HepG2 (cell line): ENCODE data around the gene RGS19. TPM values are rescaled to one million over a fixed set of nuclear protein-coding genes. Genes with fewer than 3 reads are reported as not detected.

Experiments
- KDM6A ChIP-seq: IDR thresholded peaks from 2 replicates; pipeline ENCODE4 v1.6.1; 2016; ENCODE audit warnings: low read depth
- NRL ChIP-seq: sonication (generic); formaldehyde crosslinking; IDR thresholded peaks from 2 replicates; pipeline ENCODE4 v1.5.0; 2020; ENCODE audit warnings: missing genetic modification reagents, mild to moderate bottlenecking, moderate library complexity, borderline replicate concordance
- PITX1 ChIP-seq: sonication (generic); formaldehyde crosslinking; IDR thresholded peaks from 2 replicates; pipeline ENCODE4 v1.5.1; 2020; ENCODE audit warnings: mild to moderate bottlenecking, missing genetic modification reagents
- TEAD2 ChIP-seq: sonication (generic); formaldehyde crosslinking; IDR thresholded peaks from 2 replicates; pipeline ENCODE4 v1.9.0; 2021; ENCODE audit warnings: missing genetic modification reagents
- TOE1 ChIP-seq: sonication (generic); formaldehyde crosslinking; IDR thresholded peaks from 2 replicates; pipeline ENCODE4 v1.4.0; 2020; ENCODE audit warnings: mild to moderate bottlenecking, missing genetic modification reagents
- TOPORS ChIP-seq: sonication (generic); formaldehyde crosslinking; IDR thresholded peaks from 2 replicates; pipeline ENCODE4 v1.8.0; 2023; ENCODE audit warnings: mild to moderate bottlenecking, missing genetic modification reagents
- ZBTB7A ChIP-seq: sonication (generic); formaldehyde crosslinking; IDR thresholded peaks from 2 replicates; pipeline ENCODE4 v1.8.0; 2022; ENCODE audit warnings: mild to moderate bottlenecking, missing genetic modification reagents
- ZNF326 ChIP-seq: sonication (generic); formaldehyde crosslinking; IDR thresholded peaks from 2 replicates; pipeline ENCODE4 v1.4.0; 2020; ENCODE audit warnings: missing genetic modification reagents, borderline replicate concordance
- ZNF343 ChIP-seq: sonication (generic); formaldehyde crosslinking; IDR thresholded peaks from 2 replicates; pipeline ENCODE4 v1.4.0; 2020; ENCODE audit warnings: mild to moderate bottlenecking, missing genetic modification reagents
- ZNF446 ChIP-seq: sonication (generic); formaldehyde crosslinking; IDR thresholded peaks from 2 replicates; pipeline ENCODE4 v1.5.0; 2020; ENCODE audit warnings: mild to moderate bottlenecking, missing genetic modification reagents
- ZNF577 ChIP-seq: sonication (generic); formaldehyde crosslinking; IDR thresholded peaks from 2 replicates; pipeline ENCODE4 v1.4.0; 2020; ENCODE audit warnings: mild to moderate bottlenecking, low read depth, missing genetic modification reagents, borderline replicate concordance
- ZNF75D ChIP-seq: sonication (generic); formaldehyde crosslinking; IDR thresholded peaks from 2 replicates; pipeline ENCODE4 v1.8.1; 2023; ENCODE audit warnings: missing genetic modification reagents, mild to moderate bottlenecking, borderline replicate concordance
- ZNF891 ChIP-seq: sonication (generic); formaldehyde crosslinking; IDR thresholded peaks from 2 replicates; pipeline ENCODE4 v1.5.0; 2020; ENCODE audit warnings: mild to moderate bottlenecking, missing genetic modification reagents
- polyA plus RNA-seq, 8 experiments: library from polyadenylated mRNA; depleted of rRNA in 3 of 8; stranded (reverse) in 7 of 8; unstranded in 1 of 8; fragments of >200 nt; fragmentation: Illumina TruSeq in 4 of 8; extraction: Trizol in 4 of 8; gene quantifications; 2 replicates each; pipeline versions ENCODE4 v1.2.1 to v1.2.3, GENCODE V29; 2011 to 2016; ENCODE audit warnings: low read depth in 4 of 8, missing spikeins in 1 of 8, mixed read lengths in 1 of 8; ENCODE audit not compliant: insufficient read depth in 1 of 8
- total RNA-seq, 5 experiments: library from RNA; depleted of rRNA; stranded (reverse); fragments of >200 nt; fragmentation: Illumina TruSeq; extraction: Trizol; gene quantifications; 2 replicates each; pipeline ENCODE4 v1.2.3, GENCODE V29; 2016; ENCODE audit warnings: low read depth in 1 of 5
- TF ChIP-seq, protein P1 (sequence below): sonication (generic); formaldehyde crosslinking; IDR thresholded peaks from 2 replicates; pipeline ENCODE4 v1.5.0; 2020; ENCODE audit warnings: mild to moderate bottlenecking, missing genetic modification reagents, borderline replicate concordance
- TF ChIP-seq, protein P2 (sequence below): sonication (generic); formaldehyde crosslinking; IDR thresholded peaks from 2 replicates; pipeline ENCODE4 v1.4.0; 2020; ENCODE audit warnings: missing genetic modification reagents
- TF ChIP-seq, protein P3 (sequence below): sonication (generic); formaldehyde crosslinking; IDR thresholded peaks from 2 replicates; pipeline ENCODE4 v1.8.1; 2022; ENCODE audit warnings: mild to moderate bottlenecking, missing genetic modification reagents
- TF ChIP-seq, protein P4 (sequence below): IDR thresholded peaks from 2 replicates; pipeline ENCODE4 v1.6.1; 2016; ENCODE audit warnings: missing genetic modification reagents, missing compliant biosample characterization
- TF ChIP-seq, protein P5 (sequence below): sonication (generic); formaldehyde crosslinking; IDR thresholded peaks from 2 replicates; pipeline ENCODE4 v1.4.0; 2020; ENCODE audit warnings: missing genetic modification reagents

Gene RGS19
- total and polyA plus RNA-seq, 2 of the 13 experiments (the other 11 are each of a cell fraction or from before 2014, with no cell fraction given): 10.7 to 11.9 TPM

DNA sequence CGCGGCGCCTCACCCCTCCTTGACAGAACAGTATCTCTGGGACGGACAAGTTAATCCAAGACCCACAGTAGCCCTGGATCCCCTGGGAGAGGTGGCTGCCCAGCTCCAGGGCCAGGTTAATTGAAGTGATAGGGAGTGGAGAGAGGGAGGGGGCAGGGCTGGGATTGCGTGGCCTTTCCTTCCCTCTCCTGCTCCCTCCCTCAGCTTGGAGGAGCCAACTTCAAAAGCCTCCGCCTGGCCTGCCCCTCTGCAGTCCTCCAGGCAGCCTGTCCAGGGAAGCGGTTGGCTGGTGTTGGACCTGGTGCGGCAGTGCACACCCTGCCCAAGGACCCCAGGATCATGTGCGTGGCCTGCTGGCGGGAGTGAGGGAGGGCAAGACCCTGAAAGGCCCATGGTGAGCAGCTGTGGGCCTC, 43.4 kb downstream of the RGS19 start, which contains the start of gene C20orf204 (continued):
- TF ChIP-seq, protein P1, sequence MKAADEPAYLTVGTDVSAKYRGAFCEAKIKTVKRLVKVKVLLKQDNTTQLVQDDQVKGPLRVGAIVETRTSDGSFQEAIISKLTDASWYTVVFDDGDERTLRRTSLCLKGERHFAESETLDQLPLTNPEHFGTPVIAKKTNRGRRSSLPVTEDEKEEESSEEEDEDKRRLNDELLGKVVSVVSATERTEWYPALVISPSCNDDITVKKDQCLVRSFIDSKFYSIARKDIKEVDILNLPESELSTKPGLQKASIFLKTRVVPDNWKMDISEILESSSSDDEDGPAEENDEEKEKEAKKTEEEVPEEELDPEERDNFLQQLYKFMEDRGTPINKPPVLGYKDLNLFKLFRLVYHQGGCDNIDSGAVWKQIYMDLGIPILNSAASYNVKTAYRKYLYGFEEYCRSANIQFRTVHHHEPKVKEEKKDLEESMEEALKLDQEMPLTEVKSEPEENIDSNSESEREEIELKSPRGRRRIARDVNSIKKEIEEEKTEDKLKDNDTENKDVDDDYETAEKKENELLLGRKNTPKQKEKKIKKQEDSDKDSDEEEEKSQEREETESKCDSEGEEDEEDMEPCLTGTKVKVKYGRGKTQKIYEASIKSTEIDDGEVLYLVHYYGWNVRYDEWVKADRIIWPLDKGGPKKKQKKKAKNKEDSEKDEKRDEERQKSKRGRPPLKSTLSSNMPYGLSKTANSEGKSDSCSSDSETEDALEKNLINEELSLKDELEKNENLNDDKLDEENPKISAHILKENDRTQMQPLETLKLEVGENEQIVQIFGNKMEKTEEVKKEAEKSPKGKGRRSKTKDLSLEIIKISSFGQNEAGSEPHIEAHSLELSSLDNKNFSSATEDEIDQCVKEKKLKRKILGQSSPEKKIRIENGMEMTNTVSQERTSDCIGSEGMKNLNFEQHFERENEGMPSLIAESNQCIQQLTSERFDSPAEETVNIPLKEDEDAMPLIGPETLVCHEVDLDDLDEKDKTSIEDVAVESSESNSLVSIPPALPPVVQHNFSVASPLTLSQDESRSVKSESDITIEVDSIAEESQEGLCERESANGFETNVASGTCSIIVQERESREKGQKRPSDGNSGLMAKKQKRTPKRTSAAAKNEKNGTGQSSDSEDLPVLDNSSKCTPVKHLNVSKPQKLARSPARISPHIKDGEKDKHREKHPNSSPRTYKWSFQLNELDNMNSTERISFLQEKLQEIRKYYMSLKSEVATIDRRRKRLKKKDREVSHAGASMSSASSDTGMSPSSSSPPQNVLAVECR (CRISPR knock-in tag): peak; percentile 96
- TF ChIP-seq ZNF891 (CRISPR knock-in tag) (no peak), TOE1 (CRISPR knock-in tag) (no peak), NRL (CRISPR knock-in tag) (peak; percentile 25; the same call in 1 of the 2 replicates), TEAD2 (CRISPR knock-in tag) (no peak), ZNF75D (CRISPR knock-in tag) (no peak), ZNF326 (CRISPR knock-in tag) (peak; percentile 92; the same call in 1 of the 2 replicates), ZNF343 (CRISPR knock-in tag) (peak; percentile 90; the same call in 1 of the 2 replicates), ZBTB7A (CRISPR knock-in tag) (peak; percentile 63; the same call in 1 of the 2 replicates), ZNF446 (CRISPR knock-in tag) (no peak), TOPORS (CRISPR knock-in tag) (no peak), KDM6A (CRISPR knock-in tag) (peak; percentile 58), PITX1 (CRISPR knock-in tag) (peak; percentile 49), ZNF577 (no peak)
- TF ChIP-seq, protein P2, sequence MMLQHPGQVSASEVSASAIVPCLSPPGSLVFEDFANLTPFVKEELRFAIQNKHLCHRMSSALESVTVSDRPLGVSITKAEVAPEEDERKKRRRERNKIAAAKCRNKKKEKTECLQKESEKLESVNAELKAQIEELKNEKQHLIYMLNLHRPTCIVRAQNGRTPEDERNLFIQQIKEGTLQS (CRISPR knock-in tag): peak; percentile 78
- TF ChIP-seq, protein P3, sequence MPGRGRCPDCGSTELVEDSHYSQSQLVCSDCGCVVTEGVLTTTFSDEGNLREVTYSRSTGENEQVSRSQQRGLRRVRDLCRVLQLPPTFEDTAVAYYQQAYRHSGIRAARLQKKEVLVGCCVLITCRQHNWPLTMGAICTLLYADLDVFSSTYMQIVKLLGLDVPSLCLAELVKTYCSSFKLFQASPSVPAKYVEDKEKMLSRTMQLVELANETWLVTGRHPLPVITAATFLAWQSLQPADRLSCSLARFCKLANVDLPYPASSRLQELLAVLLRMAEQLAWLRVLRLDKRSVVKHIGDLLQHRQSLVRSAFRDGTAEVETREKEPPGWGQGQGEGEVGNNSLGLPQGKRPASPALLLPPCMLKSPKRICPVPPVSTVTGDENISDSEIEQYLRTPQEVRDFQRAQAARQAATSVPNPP (CRISPR knock-in tag): no peak
- TF ChIP-seq, protein P4, sequence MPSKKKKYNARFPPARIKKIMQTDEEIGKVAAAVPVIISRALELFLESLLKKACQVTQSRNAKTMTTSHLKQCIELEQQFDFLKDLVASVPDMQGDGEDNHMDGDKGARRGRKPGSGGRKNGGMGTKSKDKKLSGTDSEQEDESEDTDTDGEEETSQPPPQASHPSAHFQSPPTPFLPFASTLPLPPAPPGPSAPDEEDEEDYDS (CRISPR knock-in tag): peak; percentile 95
- TF ChIP-seq, protein P5, sequence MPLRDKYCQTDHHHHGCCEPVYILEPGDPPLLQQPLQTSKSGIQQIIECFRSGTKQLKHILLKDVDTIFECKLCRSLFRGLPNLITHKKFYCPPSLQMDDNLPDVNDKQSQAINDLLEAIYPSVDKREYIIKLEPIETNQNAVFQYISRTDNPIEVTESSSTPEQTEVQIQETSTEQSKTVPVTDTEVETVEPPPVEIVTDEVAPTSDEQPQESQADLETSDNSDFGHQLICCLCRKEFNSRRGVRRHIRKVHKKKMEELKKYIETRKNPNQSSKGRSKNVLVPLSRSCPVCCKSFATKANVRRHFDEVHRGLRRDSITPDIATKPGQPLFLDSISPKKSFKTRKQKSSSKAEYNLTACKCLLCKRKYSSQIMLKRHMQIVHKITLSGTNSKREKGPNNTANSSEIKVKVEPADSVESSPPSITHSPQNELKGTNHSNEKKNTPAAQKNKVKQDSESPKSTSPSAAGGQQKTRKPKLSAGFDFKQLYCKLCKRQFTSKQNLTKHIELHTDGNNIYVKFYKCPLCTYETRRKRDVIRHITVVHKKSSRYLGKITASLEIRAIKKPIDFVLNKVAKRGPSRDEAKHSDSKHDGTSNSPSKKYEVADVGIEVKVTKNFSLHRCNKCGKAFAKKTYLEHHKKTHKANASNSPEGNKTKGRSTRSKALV (CRISPR knock-in tag): peak; percentile 72; the same call in 1 of the 2 replicates
